ENCODE data around the gene FBXO21. TPM values are rescaled to one million over a fixed set of nuclear protein-coding genes. Genes with fewer than 3 reads are reported as not detected.

FBXO21 gene
- total RNA-seq, 2 experiments from 2014 or later: 34.4 to 60.8 TPM

DNA sequence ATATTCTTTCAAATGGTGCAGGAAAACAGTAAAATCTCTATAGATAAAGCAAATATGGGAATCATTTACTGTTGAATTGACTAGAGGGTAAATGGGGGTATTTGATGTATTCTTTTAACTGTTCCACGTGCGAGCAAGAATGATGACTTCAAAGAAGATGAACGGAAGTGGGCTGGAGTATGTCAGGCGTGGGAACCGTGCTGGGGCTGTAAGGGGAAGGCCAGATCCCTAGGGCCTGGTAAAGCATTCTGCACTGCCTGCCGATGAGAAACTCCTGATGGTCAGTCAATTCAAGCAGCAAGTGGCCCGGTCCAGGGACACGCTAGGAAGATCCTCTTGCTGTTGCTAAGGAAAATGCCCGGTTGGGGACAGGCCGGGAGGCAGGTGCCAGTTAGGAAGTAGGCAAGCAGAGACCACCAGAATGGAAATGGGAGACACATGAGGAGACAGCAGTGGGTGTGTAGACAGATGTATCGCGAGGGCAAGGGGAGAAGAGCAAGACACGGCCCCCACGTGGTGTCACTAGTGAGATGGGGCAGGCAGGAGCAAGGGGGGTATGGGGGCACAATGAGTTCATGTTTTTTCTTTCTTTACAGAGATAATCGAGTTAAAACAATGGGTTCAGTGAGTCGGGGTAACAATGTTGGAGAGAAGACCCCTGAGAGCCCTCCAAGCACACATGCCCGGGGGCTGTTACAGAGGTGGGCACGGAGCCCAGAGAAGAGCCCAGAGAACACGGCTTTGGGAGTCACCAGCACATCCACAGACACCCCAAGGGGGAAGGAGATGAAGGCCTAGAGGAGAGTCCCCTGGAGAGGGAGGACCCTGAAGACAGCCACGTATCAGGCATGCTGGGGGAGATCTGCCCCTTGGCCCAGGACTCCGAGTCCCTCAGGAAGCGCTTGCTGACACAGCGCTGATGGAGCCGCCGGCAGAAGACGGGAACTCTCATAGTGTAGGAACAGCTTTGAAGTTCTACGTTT lies 37.2 kb downstream of the FBXO21 start:
- Histone ChIP-seq H3K4me1 (ENCODE audit: insufficient read depth, low read length, poor library complexity, severe bottlenecking) (no peaks in the 10 kb centered on the region), H4K20me1 (ENCODE audit: insufficient read depth, low read length) (no peaks in the 10 kb centered on the region; the same call in 1 of the 2 replicates), H3K9me3 (ENCODE audit: low read length) (no peaks in the 10 kb centered on the region), H3K9me2 (ENCODE audit: insufficient read depth, low read length) (no peaks in the 10 kb centered on the region), H3K4me3 (ENCODE audit: low read depth, low read length, poor library complexity, severe bottlenecking) (no peak overlapping the region), H3K79me2 (ENCODE audit: insufficient read depth, low read depth, low read length) (no peaks in the 10 kb centered on the region), H3K27ac (ENCODE audit: low read depth, low read length, poor library complexity, severe bottlenecking) (no peak overlapping the region), H3K36me3 (ENCODE audit: insufficient read depth, low read length) (peaks cover 100% of the 10 kb centered on the region), H3K4me2 (ENCODE audit: low read length) (no peak overlapping the region), H2AFZ (ENCODE audit: low read length) (no peak overlapping the region)
- ChIA-PET CTCF (ENCODE audit: unreplicated experiment) (no interaction called here), POLR2A (no interaction called here)
- no TSS peak for BruUV-seq (replicated peaks)
- DNase-seq (ENCODE audit: low spot score): no peak
- intact Hi-C loops (cut with micrococcal nuclease; ENCODE audit: unreplicated experiment): no loop called here
- TF ChIP-seq, protein P1, sequence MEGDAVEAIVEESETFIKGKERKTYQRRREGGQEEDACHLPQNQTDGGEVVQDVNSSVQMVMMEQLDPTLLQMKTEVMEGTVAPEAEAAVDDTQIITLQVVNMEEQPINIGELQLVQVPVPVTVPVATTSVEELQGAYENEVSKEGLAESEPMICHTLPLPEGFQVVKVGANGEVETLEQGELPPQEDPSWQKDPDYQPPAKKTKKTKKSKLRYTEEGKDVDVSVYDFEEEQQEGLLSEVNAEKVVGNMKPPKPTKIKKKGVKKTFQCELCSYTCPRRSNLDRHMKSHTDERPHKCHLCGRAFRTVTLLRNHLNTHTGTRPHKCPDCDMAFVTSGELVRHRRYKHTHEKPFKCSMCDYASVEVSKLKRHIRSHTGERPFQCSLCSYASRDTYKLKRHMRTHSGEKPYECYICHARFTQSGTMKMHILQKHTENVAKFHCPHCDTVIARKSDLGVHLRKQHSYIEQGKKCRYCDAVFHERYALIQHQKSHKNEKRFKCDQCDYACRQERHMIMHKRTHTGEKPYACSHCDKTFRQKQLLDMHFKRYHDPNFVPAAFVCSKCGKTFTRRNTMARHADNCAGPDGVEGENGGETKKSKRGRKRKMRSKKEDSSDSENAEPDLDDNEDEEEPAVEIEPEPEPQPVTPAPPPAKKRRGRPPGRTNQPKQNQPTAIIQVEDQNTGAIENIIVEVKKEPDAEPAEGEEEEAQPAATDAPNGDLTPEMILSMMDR (conservative IDR thresholded peaks at IDR 0.05; ENCODE audit: low read length): no peak
- TF ChIP-seq EZH2phosphoT487 (IDR thresholded peaks at IDR 0.05; ENCODE audit: borderline replicate concordance, low read depth, low read length): no peak

- no peaks in the 10 kb centered on the region for H3K9me3 ChIP-seq (ENCODE audit: low read length)
- H4K20me1 ChIP-seq (ENCODE audit: insufficient read depth, low read length): no peaks in the 10 kb centered on the region; the same call in 1 of the 2 replicates
- no peak for DNase-seq (ENCODE audit: low spot score)
- H3K4me2 ChIP-seq (ENCODE audit: low read length): no peak overlapping the region
- ChIA-PET CTCF (ENCODE audit: unreplicated experiment) (no interaction called here), POLR2A (no interaction called here)
- no peaks in the 10 kb centered on the region for H3K79me2 ChIP-seq (ENCODE audit: insufficient read depth, low read depth, low read length)
- no peak overlapping the region for H3K4me3 ChIP-seq (ENCODE audit: low read depth, low read length, poor library complexity, severe bottlenecking)
- H2AFZ ChIP-seq (ENCODE audit: low read length): no peak overlapping the region
- H3K36me3 ChIP-seq (ENCODE audit: insufficient read depth, low read length): peaks cover 88% of the 10 kb centered on the region
- TF ChIP-seq, protein P1 (conservative IDR thresholded peaks at IDR 0.05; ENCODE audit: low read length): peak; percentile 47; the same call in 1 of the 2 replicates
- TF ChIP-seq EZH2phosphoT487 (IDR thresholded peaks at IDR 0.05; ENCODE audit: borderline replicate concordance, low read depth, low read length): no peak
- no peaks in the 10 kb centered on the region for H3K9me2 ChIP-seq (ENCODE audit: insufficient read depth, low read length)
- no peaks in the 10 kb centered on the region for H3K4me1 ChIP-seq (ENCODE audit: insufficient read depth, low read length, poor library complexity, severe bottlenecking)
- intact Hi-C loops (cut with micrococcal nuclease; ENCODE audit: unreplicated experiment): no loop called here
- H3K27ac ChIP-seq (ENCODE audit: low read depth, low read length, poor library complexity, severe bottlenecking): no peak overlapping the region
- BruUV-seq (replicated peaks): no TSS peak
Measured at GRCh38 chr12:117151403-117152031, 38.8 kb downstream of the FBXO21 start.

Measured in OCI-LY7 (cell line).